HG03103 (cell line): ENCODE data around the gene ATP13A1.

Experiments
- ATAC-seq: cut with Tn5 transposase; IDR thresholded peaks from one replicate; pipeline ENCODE4 v1.9.1; 2021; ENCODE audit warnings: low read depth; ENCODE audit not compliant: unreplicated experiment

ATP13A1 gene

DNA sequence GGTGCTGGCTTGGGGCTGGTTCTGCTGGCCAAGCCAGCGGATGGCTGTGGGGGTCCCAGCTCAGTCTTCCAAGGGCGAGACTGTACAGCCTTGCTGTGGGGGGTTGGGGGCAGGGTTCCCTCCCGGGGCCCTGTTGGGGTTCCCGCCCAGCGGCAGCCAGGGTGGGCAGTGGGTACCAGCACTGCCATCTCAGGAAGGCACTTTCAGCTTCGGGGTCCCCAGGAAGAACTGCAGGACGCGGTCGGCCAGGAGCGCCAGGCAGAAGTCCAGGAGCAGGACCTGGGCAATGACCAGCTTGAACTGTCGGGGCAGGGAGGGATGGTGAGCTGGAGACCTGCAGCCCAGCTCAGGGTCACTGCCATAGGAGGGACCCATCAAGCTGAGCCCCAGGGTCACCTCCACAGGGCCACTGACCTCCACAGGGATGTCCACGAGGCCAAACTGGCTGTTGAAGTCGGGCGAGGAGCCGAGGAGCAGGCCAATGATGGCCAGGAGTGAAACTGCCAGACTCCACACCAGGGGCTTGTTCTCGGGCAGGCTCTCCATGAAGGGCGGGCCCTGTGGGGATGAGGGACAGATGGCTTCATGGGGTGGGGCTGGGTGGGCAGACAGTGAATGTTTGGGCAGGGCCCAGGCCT, 18.1 kb downstream of the ATP13A1 start:
- ATAC-seq = no peak

DNA sequence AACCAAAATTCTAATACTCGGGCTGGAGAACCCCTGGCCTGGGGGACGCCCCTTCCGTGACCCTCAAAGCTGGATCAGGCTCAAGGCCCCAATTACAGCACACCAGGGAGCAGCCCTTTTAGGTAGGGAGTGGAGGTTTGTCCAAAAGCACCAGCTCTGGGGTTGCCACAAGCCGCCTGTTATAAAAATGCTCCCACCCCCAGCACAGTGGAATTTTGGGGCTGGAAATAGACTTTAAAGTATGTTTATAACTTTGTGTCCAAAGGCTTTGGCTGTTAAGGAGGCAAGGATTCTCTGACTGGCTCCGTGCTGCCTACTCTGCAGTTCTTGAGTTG, 19.5 kb downstream of the ATP13A1 start:
- ATAC-seq = no peak

DNA sequence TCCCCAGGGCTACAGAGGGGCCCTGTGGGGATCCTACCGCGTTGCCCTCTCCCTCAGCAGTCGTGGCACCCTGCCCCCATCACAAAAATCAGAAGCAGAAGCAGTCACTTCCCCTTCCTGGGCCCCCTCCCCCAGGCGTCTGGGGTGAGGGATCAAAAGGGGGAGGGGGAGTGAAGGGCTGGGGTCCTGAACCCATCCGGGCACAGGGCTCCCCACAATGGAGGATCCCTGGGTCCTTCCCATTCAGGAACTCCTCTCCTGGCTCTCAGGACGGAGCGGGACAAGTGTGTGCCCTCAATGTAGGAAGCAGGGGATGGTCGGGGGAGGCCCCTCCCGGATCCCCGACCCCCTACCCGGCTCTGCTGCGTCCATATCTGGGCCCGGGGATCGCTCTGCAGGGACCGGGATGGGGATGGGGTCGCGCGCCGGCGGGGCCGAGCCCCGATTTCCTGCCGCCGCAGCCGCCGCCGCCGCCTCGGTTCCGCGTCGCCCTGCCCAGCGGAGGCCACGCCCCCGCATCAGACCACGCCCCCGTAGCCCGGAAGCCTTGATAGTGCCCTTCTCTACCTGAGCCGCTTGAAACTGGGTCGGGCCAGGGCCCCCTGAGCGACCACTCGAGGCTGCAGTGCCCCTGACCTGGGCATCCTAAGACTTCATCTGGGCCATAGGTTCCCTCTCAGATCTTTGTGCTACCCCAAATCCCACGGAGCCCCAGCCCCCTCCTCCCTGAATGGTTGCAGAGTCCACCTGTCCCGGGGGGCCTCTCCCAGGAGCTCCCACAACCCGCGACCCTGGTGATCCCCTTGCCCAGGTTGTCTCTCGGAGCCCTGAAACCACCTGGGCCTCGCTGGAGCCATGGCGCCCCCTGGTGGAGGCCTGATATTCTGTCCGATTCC, 20.1 kb downstream of the ATP13A1 start, which contains the start of gene GMIP:
TSS of gene GMIP (minus strand) at position 500 of the 896 bp plus-strand sequence. CDS start at position 372, 128 bp downstream.
- peak; percentile 43 for ATAC-seq

DNA sequence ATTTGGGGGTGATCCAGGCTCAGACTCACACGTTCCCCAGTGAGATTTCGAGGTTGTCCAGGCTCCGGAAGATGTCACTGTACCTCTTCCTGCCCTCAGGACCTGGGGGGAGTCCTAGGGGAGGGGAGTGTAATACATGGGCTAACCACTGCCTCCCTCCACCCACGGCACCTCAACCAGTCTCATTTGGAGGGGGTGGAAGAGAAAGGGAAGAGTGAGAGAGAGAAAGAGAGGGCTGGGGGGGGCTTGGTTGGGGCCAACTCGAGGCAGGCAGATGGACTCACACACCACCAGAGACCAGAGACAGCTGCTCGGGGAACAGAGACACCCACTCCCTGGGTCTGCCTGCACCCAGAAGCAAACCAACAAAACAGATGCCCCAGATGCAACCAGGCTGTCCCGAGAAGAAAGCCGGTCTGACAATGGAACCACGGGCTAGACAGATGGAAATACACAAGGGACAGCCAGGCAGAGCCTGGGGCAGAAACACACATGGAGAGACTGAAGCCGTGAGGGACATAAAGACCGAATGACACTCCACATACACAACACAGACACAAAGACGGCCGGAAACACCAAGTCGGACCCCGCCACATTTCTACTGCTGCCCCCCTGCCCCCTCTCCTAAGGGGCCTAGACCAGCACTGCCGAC, 20.8 kb downstream of the ATP13A1 start:
- no peak for ATAC-seq

- no peak for ATAC-seq
These were observed 25.8 kb downstream of the ATP13A1 start for GRCh38 chr19:19637523-19638251.

DNA sequence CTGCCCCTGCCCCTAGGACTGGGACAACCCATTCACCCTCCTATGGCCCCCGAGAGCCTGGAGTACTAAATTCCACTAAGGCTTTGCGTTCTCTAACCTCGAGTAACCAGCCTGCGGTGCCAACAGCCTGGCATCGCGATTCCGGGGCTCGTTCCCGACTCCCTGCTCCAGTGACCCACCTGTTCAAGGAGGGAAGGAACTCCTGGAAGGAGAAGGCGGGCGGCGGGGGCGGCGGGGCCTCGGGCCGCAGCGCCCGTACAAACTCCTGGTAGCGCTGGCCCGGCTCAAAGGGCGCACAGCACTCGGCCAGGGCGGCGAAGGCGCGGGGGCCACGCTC, 26.3 kb downstream of the ATP13A1 start:
- no peak for ATAC-seq

DNA sequence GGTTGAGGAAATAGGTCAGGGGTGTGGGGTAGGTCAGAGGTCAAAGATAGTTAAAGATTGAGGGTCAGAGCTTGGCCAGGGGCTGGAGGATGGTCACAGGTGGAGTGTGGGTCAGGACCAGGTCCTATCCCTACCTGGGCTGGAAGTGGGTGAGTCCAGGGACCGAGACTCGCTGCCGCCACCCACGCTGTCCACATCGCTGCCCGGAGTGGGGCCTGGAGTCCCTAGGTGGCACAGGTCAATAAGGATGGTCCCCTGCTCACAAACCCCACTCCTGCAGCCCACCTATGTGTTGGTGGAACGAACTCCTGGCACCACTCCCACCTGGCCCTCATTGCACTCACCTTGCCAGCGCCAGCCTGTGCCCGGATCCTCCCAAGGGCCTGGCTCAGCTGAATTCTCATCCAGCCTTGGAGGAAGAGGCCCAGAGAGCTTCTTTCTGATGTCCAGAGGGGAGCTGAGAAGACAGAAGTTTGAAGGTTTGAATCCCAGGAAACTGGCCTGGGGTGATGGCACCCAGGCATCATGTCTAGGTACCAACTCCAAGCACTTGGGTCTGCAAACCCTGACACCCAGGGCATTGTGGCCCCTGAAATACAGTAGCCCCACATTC, 26.8 kb downstream of the ATP13A1 start:
- no peak for ATAC-seq

DNA sequence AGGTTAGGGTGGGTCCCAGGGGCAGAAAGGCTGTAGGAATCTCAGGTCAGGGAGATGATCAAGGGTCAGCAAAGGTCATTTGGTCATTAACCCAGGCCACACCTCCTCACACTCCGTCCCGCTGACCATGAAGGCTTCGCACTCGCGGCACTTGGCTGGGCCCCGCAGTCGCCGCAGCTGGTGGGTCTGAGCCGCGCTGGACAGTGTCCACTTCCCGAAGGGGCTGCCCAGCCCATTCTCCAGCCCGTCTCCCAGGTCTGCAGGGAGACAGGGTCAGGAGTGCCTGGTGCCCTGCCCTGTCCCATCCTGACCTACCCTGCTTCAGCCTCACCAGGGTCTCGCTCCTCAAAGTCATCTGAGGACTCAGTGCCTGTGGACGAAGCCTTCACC, 28.2 kb downstream of the ATP13A1 start:
- no peak for ATAC-seq

- no peak for ATAC-seq
These were observed 28.8 kb downstream of the ATP13A1 start for GRCh38 chr19:19634516-19635312.

DNA sequence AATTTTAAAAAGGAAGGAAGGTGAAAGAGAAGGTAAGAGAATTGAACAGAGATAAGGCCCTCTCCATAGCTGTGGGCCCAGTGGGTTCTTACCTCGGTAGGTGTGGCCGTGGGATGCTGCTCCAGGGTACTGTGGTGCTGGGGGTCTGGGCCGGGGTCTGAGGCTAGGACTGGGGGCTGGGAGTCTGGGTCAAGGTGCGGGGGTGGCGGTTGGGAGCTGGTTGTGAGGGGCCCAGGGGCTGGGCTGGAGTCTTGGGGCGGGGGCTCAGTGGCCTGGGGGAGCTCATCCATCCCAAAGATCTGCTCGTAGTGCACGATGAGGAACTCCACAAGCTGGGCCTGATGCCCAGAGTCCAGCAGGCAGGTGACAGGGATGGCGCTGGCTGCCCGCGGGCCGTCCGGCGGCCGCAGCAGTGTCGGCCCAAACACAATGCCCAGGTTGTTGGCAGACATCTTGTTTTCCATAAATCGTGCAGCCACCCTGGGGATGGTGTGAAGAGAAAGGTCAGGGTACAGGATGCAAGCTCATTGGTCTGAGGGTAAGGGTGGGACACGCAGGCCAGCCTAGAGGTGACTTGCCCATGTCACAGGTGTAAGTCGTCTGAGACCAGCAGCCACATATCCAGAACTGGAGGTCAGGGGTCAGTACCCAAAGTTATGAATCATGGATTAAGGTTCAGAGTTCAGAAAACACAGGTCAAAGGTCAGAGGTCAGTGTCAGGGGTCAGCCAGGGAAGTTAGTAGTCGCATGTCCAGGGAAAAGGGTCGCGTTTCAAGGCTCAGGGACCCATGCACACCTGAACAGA, 29.6 kb downstream of the ATP13A1 start:
- no peak for ATAC-seq

- no peak for ATAC-seq
These were observed 30.8 kb downstream of the ATP13A1 start for GRCh38 chr19:19632661-19633060.

GRCh38 chr19:19631346-19631745, 32.1 kb downstream of the ATP13A1 start:
- no peak for ATAC-seq

DNA sequence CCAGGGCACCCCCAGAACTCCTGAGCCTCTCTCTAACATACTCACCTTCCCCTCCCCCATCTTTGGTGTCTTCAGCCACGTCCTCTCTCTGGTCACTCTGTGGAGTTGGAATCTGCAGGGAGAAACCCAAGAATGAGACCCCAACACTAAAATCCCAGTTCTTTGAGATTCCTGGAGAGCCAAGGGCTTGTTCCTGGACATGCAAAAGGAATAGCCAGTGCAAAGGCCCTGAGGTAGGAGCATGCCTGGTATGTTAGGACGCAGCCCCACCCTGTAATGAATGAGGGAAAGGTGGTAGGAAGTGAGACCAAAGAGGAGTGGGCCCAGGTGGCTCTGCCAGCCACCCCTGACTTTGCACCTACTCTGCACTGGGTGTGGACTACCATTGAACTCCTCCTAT, 33.0 kb downstream of the ATP13A1 start:
- no peak for ATAC-seq

DNA sequence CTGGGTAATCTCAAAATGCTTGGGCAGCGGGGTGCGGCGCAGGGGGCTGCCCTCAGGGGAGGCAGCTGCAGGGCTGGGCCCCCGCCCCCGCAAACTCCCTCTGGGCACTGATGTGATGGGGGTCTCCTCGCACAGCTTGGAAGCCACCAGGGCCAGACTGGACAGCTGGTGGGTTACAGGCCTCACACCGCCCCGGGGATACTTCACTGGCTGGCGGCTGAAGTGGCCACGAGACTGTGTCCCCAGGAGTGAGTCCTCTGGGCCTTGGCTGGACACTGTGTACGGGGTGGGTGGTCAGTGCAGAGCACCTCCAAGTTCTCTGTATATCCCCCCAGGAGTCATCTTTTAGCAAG, 33.4 kb downstream of the ATP13A1 start:
- ATAC-seq = no peak

DNA sequence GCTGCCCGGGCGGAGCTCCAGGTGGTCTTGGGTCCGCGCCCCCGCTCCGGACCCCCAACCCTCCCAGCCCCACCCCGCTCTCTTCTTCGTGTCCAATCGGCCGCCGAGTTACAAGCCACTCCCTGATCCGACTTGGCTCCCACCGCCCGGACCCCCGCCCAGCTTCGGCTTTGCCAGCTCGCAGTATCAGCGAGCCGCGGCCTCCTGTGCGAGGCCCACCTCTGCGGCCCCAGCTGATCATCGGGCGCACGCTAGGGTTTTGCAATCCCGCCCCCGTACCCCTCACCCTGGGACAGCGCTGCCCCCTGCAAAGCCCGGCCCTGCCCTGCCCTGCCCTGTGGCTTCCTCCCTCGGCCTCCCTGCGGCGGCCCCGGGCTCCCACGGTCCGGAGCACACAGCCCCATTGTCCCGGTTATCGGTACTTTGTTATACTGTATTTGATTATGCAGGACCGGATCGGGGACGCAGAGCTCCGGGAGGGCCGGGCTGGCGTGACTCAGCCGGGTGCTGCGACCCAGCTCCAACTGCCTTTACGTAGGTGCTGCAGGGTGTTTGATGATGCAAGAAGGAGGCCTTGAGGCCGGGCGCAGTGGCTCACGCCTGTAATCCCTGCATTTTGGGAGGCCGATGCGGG, 34.9 kb downstream of the ATP13A1 start:
- ATAC-seq = no peak

- peak; percentile 61 for ATAC-seq
These were observed 35.6 kb downstream of the ATP13A1 start, which contains the start of gene LPAR2 for GRCh38 chr19:19627621-19628500. Gene LPAR2, minus strand, starts transcription at chr19:19628220. Its CDS starts 945 bp downstream, at chr19:19627275.
